C1 segment of cervical spinal cord (tissue), 14 donors: ENCODE data around the gene NEK10.

Experiments used
- DNase-seq, 14 donors: peaks; one replicate each; lab custom pipeline; 2025; lab: John Stamatoyannopoulos, UW

Gene NEK10

DNA sequence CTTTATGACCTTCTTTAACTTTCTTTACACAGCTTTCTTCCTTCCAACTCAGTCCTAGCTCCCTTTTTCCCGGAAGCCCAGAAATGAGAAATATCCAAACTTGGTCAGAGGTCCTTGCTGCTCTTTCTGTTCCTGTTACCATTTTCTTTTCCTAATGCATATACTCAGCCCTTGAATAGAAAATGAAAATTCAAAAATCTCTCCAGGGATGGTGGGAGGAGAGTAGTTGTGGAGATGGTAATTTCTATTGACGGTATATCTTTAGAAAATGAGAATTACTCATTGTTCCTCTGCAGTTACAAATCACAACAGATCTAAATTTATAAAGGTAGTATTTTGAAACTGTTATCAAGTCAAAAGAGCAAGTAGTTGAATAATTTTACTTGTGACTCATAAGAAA, 255.1 kb downstream of the NEK10 start:
- DNase-seq = no peak

- no peak for DNase-seq
These were observed 259.2 kb downstream of the NEK10 start for GRCh38 chr3:27110020-27110419.

GRCh38 chr3:27108322-27108721, 260.9 kb downstream of the NEK10 start:
- no peak for DNase-seq

- DNase-seq = peak in 1 of 14 donors; percentile 5
These were observed 263.3 kb downstream of the NEK10 start for GRCh38 chr3:27105904-27106303.

DNA sequence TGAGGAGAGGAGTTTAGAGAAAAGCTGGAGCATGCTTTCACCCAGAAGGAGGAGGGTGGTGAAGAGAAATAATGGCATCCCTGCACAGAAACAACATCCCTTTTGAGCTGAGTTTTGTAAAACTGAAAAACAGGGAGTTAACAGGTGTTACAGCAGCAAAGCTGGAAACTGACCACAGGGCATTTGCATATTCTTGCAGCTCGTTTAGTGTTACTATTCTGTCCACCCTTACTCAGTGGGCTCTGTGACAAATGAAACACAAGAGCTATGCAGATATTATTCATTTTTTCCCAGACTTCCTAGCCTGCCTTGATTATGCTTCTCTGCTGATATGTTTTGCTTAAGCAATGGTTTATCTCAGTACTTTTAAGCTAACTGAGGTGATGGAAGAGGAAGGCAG, 272.0 kb downstream of the NEK10 start:
- no peak for DNase-seq

- DNase-seq = no peak
These were observed 273.5 kb downstream of the NEK10 start for GRCh38 chr3:27095553-27096222.

- DNase-seq = no peak
These were observed 274.5 kb downstream of the NEK10 start for GRCh38 chr3:27094721-27095120.

- no peak for DNase-seq
These were observed 275.4 kb downstream of the NEK10 start for GRCh38 chr3:27093771-27094170.

GRCh38 chr3:27090275-27091041, 278.7 kb downstream of the NEK10 start:
- DNase-seq = no peak

DNA sequence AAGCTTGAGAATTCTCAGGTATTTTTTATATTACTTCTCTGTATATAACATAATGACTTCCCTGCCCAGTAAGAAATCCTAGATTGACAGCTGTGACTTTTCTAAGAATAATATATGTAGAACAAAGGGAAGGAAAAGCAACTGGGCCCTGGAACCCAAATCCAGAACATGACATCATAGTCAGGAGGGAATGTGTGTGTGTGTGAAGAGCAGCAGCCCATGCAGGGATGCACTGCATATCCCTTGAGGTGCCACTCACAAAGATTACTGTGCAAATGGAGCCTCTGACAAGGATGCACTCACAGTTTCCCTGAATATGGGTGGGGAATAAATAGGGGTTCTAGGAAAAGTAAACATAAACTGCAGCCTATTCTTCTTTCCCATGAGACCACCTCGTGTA, 279.5 kb downstream of the NEK10 start:
- DNase-seq = no peak

GRCh38 chr3:27089068-27089467, 280.1 kb downstream of the NEK10 start:
- no peak for DNase-seq

- DNase-seq = no peak
These were observed 283.1 kb downstream of the NEK10 start for GRCh38 chr3:27085829-27086730.

GRCh38 chr3:27081992-27082607, 287.1 kb downstream of the NEK10 start:
- DNase-seq = no peak

DNA sequence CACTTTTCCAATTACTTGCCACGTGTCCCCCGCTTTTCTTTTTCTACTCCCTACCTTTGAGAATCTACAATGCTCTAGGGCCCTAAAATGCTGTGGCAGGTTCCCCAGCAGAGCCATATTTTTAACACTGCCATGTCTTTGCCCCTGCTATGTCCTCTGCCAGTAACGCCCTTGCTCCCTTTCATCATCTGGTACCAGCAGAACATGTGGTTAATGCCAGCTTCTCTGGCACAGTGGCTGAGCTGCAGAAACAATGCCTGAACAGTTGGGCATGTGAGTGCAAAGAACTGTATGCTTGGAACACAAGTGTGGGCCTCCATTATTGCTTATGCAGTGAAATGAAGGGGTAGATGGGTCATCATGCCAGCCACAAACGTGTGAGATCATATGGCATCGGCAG, 287.6 kb downstream of the NEK10 start:
- no peak for DNase-seq

GRCh38 chr3:27080258-27080525, 289.0 kb downstream of the NEK10 start:
- DNase-seq = no peak

DNA sequence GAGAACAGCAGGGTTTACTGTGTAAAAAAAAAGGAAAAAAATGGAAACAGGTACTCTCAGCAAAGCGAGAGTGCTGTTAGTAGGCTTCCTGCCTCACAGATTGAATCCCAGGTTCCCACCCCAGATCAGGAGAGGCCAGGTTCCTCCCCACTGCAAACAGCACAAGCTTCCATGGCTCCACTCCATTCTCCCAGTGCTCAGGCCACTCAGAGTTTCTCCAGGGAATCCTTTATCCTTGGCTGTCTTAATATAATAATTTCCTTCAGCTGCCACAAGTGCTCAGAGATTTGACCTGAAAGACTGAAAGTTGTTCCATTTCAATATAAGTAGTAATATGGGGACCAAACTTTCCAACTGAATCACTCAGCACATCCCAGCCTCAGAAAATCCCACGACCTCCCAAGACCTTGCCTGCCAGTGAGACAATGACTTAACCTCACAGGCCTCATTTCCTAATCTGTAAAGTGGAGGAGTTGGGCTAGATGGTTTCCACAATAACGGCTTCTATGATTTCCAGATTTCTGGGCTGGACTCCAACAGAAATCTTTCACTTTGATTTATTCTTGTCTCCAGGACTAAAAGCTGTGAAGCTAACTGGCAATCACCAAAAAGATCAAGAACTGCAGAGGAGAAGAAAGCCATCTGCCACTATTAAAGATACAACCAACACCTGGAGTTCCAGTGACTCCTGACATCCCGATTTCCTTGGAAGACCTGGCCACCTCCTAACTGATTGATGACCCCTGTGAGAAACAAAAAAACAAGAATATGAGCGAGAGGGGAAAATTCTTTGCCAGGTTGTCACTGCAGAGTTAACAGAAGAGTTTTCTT, 289.5 kb downstream of the NEK10 start:
- DNase-seq = no peak

- no peak for DNase-seq
These were observed 290.8 kb downstream of the NEK10 start for GRCh38 chr3:27078246-27078913.

GRCh38 chr3:27076815-27077630, 292.2 kb downstream of the NEK10 start:
- no peak for DNase-seq

- no peak for DNase-seq
These were observed 294.3 kb downstream of the NEK10 start for GRCh38 chr3:27074914-27075313.

DNA sequence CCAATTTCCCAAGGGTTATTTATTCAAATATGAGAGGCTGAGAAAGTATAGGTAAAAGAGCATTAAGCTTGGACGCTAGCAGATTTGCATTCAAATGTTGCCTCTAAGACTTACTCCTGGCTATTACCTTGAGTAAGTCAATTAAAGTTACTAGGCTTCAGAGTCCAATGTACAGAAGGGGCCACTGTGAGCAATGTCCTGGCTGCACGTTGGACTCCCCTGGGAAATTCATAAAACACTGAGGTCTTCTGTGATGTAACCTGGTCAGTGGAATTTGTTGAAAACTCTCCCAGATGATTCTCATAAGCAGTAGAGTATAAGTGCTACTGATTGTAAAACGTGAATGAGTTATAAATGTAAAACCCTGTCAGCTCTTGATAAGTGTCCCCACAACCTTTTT, 295.3 kb downstream of the NEK10 start:
- no peak for DNase-seq
